Activated naive CD4-positive, alpha-beta T cell treated with anti-CD3 and anti-CD28 coated beads, Interleukin-2, amount 50 U/mL, for 24 hours (primary cell): ENCODE data around the gene EIF4E3.
A peak's percentile ranks its signal among the peaks of the same experiment; 100 is the strongest.

Experiments used
- H3K27ac Mint-ChIP-seq: one replicate; pipeline ENCODE4 v1.8.0; 2021; ENCODE audit warnings: mild to moderate bottlenecking, mixed read lengths
- H3K27me3 Mint-ChIP-seq: one replicate; pipeline ENCODE4 v1.8.0; 2021; ENCODE audit warnings: mixed read lengths
- H3K36me3 Mint-ChIP-seq: one replicate; pipeline ENCODE4 v1.8.0; 2021; ENCODE audit warnings: mixed read lengths
- H3K4me1 Mint-ChIP-seq: one replicate; pipeline ENCODE4 v1.8.0; 2021; ENCODE audit warnings: mixed read lengths
- H3K4me3 Mint-ChIP-seq: one replicate; pipeline ENCODE4 v1.8.0; 2021; ENCODE audit warnings: mild to moderate bottlenecking, mixed read lengths
- H3K9me3 Mint-ChIP-seq: one replicate; pipeline ENCODE4 v1.8.0; 2021; ENCODE audit warnings: mixed read lengths

The EIF4E3 gene

DNA sequence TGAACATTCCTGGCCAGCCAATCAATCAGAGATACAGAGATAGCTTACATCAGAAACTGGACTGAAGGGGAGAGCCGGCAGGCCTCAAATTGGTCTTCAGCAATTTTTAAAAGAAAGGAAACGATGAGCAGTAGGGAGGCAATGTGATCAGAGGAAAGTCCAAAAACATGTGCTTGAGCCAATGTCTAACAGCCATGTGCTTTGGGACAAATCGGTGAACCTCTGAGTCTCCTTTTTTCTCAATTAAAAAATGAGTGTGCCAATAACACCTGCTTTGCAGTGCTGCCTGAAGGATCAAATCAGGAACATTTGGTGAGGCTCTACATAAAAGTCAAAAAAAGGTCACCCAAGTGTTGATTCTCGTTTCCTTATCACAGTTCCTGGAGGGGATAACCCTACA lies 7.4 kb upstream of the EIF4E3 start:
- peaks cover 7% of the 10 kb centered on the region for H3K9me3 Mint-ChIP-seq
- H3K27ac Mint-ChIP-seq = no peak overlapping the region
- no peak overlapping the region for H3K4me3 Mint-ChIP-seq
- H3K27me3 Mint-ChIP-seq = peaks cover 3% of the 10 kb centered on the region
- peaks cover 4% of the 10 kb centered on the region for H3K36me3 Mint-ChIP-seq
- peaks cover 28% of the 10 kb centered on the region for H3K4me1 Mint-ChIP-seq

DNA sequence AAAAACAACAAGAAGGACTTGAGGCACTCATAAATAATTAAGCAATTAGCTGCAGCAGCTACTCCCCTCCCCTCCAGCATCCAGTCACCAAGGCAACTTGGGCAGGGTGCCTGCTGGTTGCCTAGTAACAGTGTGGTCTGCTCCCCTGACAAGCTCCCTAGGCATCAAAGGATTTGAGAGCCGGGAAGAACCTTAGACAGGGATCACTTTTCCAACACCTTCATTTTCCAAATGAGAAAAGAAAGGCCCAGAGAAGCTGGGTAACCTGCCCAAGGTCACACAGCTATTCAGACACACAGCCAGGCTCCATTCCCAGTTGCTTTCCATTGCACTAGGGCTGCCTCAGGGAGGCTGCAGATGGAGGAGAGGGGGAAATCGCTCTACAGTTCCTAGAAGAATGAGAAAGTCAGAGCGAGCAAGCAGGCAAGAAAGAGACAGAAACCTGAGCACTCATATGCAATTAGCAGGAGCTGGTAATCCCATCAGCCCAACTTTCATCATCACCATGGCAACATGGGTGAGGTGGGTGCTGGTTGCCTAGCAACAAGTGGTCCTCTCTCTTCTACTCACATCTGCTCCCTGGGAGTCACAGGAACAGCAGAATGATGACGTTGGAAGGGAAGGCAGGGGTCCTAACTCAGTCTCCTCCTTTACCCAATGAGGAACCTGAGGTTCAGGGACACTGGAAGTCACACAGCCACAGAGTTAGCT lies 3.6 kb upstream of the EIF4E3 start:
- Mint-ChIP-seq H3K9me3 (no peaks in the 10 kb centered on the region), H3K4me3 (no peak overlapping the region), H3K4me1 (peaks cover 51% of the 10 kb centered on the region), H3K27ac (peak overlapping the region; percentile 51), H3K27me3 (no peaks in the 10 kb centered on the region), H3K36me3 (no peaks in the 10 kb centered on the region)

DNA sequence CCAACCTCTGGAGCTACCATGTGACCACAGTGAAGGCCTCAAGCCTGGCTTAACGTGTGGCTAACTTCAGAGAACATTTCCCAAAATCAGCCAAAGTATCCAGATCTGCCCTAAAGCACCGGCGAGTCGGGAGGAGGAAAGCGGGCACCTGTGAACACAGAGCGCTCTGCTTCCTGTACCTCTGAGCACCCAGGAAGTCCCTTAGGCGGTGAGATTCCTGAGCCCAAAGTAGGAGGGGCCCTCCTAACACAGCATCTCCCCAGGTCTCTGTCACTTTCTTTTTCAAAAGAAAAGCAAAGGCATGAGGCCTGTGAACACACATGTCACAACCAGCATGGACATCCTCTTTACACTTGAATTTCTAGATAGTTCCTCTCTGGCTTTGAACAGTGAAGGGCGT lies 944 bp upstream of the EIF4E3 start:
- Mint-ChIP-seq H3K9me3 (no peaks in the 10 kb centered on the region), H3K27me3 (no peaks in the 10 kb centered on the region), H3K36me3 (no peaks in the 10 kb centered on the region), H3K4me1 (peaks cover 77% of the 10 kb centered on the region), H3K27ac (peak overlapping the region; percentile 94), H3K4me3 (peak overlapping the region; percentile 92)

DNA sequence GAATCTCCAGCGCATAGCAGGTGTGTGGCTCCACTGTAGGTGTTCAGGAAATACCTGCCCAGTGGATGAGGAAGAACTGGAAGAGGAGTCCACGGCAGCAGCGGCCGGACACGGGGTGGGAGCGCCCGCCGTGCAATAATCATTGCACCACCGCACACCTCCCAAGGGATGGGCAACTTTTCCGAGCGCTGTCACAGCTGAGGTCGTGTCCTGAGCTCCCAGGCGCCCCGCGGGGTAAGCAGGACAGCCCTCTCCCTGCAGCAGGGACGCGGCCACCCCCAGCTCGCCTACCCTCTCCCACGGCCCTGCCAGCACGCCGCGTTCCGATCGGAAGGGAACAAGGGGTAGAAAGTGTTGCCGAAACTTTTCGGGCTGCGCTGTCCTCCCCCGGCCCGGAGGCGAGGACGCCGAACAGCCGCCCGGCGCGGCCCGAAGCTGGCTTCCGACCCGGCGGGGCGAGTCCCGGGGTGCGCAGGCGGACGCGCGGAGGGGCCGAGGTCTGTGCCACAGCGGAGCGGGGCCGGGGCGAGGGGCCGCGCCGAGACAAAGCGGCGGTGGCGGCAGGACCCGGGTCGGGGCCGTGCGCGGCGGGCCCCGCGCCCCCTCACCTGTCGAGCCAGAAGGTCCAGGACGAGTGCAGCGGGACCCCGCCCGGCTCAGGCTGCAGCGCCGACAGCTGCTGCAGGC lies 475 bp downstream of the EIF4E3 start:
- H3K4me3 Mint-ChIP-seq = peak overlapping the region; percentile 92
- H3K36me3 Mint-ChIP-seq = peaks cover 4% of the 10 kb centered on the region
- peaks cover 73% of the 10 kb centered on the region for H3K4me1 Mint-ChIP-seq
- H3K9me3 Mint-ChIP-seq = no peaks in the 10 kb centered on the region
- no peaks in the 10 kb centered on the region for H3K27me3 Mint-ChIP-seq
- peak overlapping the region; percentile 98 for H3K27ac Mint-ChIP-seq

DNA sequence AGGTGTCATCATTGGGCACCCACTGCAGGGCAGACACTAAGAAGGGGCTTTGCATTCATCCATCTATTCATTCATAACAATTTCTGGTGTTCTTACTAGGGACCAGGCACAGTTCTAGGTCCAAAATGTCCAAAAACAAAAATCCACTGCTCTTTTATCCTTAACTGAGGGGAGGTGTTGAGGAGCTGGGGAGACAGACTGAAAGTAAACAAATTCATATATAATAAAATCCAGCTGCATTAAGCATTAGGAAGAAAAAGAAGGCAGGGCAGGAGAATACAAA lies 1.1 kb downstream of the EIF4E3 start:
- H3K27ac Mint-ChIP-seq = peak overlapping the region; percentile 98
- H3K27me3 Mint-ChIP-seq = no peaks in the 10 kb centered on the region
- peaks cover 73% of the 10 kb centered on the region for H3K4me1 Mint-ChIP-seq
- H3K4me3 Mint-ChIP-seq = peak overlapping the region; percentile 92
- peaks cover 7% of the 10 kb centered on the region for H3K36me3 Mint-ChIP-seq
- H3K9me3 Mint-ChIP-seq = no peaks in the 10 kb centered on the region

DNA sequence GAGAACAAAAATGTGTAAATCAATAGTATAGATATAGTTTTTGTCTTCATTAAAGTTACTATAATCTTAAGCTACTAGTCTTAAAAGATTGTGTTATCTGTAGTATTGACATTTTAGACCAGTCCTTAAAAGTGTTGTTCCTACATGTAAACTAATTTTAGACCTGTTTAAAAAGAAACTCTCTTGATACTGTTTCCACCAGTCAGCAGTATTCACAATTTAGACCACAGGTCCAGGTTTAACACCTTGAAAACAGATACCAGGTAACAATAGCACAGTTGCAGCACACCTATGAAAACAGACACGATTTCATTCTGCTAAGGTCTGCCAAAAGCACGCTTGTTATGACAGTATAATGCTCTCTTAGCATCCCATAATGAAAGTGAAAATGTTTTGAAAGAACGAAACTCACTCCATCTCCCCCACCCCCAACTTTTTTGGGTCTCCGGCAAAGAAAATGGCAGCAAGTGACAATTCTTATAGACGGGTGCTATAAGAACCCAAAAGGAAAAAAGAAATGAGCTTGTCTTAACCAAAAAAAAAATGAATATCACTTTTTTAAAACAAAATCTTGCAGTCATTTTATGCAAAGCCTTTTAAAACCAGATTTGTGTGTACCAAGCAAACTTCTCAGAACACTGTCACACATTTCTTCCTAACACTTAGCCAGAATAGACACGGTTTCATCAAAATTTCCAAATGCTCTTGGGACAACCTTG lies 1.6 kb downstream of the EIF4E3 start:
- peak overlapping the region; percentile 98 for H3K27ac Mint-ChIP-seq
- H3K9me3 Mint-ChIP-seq = no peaks in the 10 kb centered on the region
- peaks cover 7% of the 10 kb centered on the region for H3K36me3 Mint-ChIP-seq
- peaks cover 73% of the 10 kb centered on the region for H3K4me1 Mint-ChIP-seq
- H3K27me3 Mint-ChIP-seq = no peaks in the 10 kb centered on the region
- peak overlapping the region; percentile 92 for H3K4me3 Mint-ChIP-seq

DNA sequence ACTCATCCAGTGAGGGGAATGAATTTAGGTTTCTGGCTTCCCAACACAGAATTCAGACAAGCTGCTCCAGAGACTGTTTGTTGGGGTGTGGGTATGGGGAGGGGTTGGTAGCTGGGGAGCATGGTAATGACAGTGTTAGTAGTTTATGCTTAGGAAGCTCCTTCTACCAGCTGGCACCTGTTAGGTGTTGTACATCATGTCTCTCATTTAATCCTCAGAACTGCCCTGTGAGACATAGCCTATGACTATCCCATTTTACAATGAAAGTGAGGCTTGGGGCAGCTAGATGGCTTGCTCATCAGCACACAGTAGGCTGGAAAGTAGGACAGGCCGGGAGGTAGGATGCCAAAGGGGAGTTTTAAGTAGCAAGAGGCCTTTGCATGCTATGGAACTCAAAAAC lies 2.5 kb downstream of the EIF4E3 start:
- peaks cover 7% of the 10 kb centered on the region for H3K36me3 Mint-ChIP-seq
- H3K4me1 Mint-ChIP-seq = peaks cover 78% of the 10 kb centered on the region
- H3K27me3 Mint-ChIP-seq = no peaks in the 10 kb centered on the region
- H3K9me3 Mint-ChIP-seq = no peaks in the 10 kb centered on the region
- H3K4me3 Mint-ChIP-seq = peak overlapping the region; percentile 92
- peak overlapping the region; percentile 98 for H3K27ac Mint-ChIP-seq

DNA sequence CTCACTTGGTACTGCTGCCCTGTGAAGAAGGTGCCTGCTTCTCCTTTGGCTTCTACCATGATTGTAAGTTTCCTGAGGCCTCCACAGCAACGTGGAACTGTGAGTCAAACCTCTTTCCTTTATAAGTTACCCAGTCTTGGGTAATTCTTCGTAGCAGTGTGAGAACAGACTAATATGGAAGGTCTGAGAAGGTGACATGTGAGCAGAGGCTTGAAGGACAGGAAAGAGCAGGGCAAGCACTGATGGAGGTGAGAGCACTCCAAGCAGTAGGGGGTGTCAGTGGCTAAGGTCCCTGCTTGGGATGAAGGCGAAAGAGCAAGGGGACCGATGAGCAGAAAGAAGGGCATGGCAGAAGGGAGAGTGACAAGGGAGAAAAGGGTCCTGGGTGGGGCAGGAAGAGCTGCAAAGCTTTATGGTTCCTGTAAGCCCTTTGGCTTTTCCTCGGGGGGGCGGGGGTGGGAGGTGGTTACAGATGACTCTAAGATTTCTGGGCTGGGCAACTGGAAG lies 3.5 kb downstream of the EIF4E3 start:
- Mint-ChIP-seq H3K4me1 (peaks cover 83% of the 10 kb centered on the region), H3K27me3 (no peaks in the 10 kb centered on the region)

DNA sequence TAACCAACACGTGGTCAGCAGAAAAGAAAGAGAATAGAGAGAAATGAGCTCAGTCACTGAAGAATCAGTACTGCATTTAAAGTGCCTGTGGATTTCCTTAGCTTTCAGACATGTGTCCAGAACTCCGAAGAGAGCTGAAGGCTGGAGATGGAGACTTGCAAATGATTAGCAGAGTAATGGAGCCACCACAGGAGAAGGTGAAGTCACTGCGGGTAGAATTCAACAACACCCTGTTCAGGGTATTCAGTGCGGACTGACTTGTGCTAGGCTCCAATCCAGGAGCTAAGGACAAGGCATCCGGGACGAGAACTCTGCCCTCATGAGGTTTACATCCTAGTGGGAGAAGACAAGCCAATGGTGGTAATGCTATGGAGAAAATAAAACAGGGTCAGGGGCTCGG lies 4.2 kb downstream of the EIF4E3 start:
- Mint-ChIP-seq H3K9me3 (no peaks in the 10 kb centered on the region), H3K4me1 (peaks cover 82% of the 10 kb centered on the region), H3K4me3 (peak overlapping the region; percentile 61), H3K36me3 (peaks cover 7% of the 10 kb centered on the region), H3K27ac (peak overlapping the region; percentile 95), H3K27me3 (no peaks in the 10 kb centered on the region)

More for the DNA sequence above, 3.5 kb downstream of the EIF4E3 start:
- H3K9me3 Mint-ChIP-seq = no peaks in the 10 kb centered on the region
- H3K36me3 Mint-ChIP-seq = peaks cover 7% of the 10 kb centered on the region
- peak overlapping the region; percentile 61 for H3K4me3 Mint-ChIP-seq
- peak overlapping the region; percentile 98 for H3K27ac Mint-ChIP-seq

DNA sequence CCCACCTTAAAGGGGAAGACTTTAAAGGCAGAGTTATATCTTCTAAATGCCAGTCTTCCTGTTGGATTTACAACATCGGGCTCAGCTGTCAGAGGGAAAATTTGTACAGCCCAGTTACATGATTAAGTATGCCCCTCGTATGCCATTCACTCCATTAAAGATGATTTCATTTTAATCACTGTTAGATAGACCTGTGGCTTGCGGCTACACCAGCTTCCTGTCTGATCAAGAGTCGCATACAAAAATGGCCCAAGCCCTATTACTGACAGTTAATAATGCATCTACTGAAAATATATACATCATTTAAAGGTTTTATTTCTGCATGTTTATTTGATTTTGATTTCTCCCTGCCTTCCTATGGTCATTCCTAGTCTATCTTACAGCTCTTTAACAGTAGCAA lies 7.1 kb downstream of the EIF4E3 start:
- Mint-ChIP-seq H3K27ac (peak overlapping the region; percentile 8), H3K27me3 (no peaks in the 10 kb centered on the region), H3K9me3 (no peaks in the 10 kb centered on the region), H3K4me1 (peaks cover 92% of the 10 kb centered on the region), H3K4me3 (no peak overlapping the region), H3K36me3 (peaks cover 7% of the 10 kb centered on the region)

DNA sequence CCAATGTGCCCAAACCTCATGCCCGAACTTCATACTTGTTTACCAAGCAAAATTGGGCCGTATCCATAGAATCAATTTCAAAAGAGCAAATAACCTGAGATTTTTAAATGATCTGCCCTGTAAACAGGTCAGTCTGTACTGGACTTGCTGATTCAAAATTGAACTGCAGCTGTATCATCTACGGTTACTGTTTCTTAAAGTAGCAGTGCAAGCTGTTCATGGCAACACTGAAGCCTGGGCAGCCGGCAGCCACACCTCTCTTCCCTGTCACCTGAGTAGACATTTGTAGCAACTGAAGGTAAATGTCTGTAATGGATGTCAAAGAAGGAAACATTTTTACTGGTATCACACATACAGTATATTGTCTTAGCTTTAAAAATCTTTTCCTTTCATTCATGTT lies 10.6 kb downstream of the EIF4E3 start:
- Mint-ChIP-seq H3K27me3 (no peaks in the 10 kb centered on the region), H3K4me3 (no peak overlapping the region), H3K36me3 (peaks cover 2% of the 10 kb centered on the region), H3K27ac (peak overlapping the region; percentile 25), H3K9me3 (no peaks in the 10 kb centered on the region), H3K4me1 (peaks cover 95% of the 10 kb centered on the region)

DNA sequence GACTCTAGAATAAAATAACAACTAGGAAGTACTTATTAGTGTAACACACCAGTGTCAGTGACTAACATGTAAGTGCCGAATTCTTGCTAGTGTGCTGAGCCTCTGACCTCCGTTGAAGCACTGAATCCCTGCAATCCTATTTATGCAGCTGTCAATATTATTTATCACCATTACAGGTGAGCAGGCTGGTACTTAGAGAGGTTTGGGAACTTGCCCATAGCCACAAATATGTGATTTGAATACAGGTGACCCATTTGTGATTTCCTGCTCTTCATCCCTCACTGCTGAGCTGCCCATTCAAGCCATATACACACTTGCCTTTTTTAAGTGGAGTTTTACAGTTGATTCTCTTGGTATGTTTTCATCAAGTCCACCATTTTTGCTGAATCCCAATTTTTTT lies 12.2 kb downstream of the EIF4E3 start:
- no peaks in the 10 kb centered on the region for H3K36me3 Mint-ChIP-seq
- H3K9me3 Mint-ChIP-seq = no peaks in the 10 kb centered on the region
- H3K27me3 Mint-ChIP-seq = no peaks in the 10 kb centered on the region
- peaks cover 88% of the 10 kb centered on the region for H3K4me1 Mint-ChIP-seq
- H3K27ac Mint-ChIP-seq = no peak overlapping the region
- H3K4me3 Mint-ChIP-seq = no peak overlapping the region

DNA sequence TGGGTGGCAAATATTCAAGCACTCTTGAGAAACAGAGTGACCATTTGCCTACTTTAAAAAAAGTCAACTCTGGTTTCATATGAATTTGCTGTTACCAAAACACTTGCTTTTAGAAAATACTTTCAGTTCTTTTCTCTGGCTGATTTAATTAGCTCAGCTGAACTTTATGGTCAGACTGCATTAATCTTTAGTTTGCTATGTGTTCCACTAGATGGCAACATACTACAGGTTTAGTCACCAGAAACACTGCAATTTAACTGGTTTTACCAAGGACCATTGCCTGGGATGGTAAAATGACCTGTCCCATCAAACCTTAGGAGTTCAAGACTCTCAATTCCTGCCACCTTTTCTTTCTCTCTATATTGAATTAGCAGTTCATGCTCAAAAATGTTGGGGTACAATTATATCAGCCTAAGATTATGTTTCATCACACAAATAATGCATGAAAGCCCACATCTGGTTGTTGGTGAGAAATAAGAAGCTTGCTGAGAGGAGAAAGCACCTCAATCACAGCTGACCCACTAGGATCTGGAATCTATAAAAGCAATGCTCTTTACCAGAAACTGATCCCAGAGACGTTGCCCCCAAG lies 14.2 kb downstream of the EIF4E3 start:
- Mint-ChIP-seq H3K4me3 (no peak overlapping the region), H3K27ac (peak overlapping the region; percentile 5), H3K4me1 (peaks cover 78% of the 10 kb centered on the region), H3K36me3 (peaks cover 2% of the 10 kb centered on the region), H3K9me3 (no peaks in the 10 kb centered on the region), H3K27me3 (no peaks in the 10 kb centered on the region)

DNA sequence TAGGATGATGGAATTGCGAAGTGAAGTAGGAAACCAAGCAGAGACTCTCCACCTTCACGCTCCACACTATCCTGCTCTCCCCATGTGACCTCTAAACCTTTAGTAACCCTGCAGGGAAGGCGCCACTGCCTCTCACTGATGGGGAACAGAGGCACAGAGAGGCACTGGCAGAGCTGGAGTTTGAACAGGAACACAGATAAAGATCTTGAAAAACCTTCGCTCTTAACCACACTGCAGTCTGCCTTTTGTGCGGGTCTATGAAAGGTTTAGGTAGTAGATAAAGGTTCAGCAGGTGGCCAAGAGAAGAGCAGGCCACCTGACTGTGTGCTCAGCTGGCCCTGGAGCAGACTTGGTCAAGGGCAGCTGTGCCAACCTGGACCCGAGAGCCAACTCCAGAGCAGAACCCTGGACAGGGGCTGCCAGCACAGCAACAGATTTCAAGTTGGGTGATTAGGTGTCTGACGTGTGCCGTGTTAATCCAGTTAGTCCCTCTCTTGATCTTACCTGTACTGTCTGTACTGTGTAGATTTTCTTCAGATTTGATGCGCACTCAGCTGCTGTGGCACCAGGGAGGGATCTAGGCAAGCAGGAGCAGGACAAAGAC lies 15.2 kb downstream of the EIF4E3 start:
- Mint-ChIP-seq H3K27me3 (no peaks in the 10 kb centered on the region), H3K4me1 (peaks cover 80% of the 10 kb centered on the region), H3K36me3 (peaks cover 4% of the 10 kb centered on the region), H3K9me3 (no peaks in the 10 kb centered on the region), H3K4me3 (no peak overlapping the region), H3K27ac (peak overlapping the region; percentile 86)

DNA sequence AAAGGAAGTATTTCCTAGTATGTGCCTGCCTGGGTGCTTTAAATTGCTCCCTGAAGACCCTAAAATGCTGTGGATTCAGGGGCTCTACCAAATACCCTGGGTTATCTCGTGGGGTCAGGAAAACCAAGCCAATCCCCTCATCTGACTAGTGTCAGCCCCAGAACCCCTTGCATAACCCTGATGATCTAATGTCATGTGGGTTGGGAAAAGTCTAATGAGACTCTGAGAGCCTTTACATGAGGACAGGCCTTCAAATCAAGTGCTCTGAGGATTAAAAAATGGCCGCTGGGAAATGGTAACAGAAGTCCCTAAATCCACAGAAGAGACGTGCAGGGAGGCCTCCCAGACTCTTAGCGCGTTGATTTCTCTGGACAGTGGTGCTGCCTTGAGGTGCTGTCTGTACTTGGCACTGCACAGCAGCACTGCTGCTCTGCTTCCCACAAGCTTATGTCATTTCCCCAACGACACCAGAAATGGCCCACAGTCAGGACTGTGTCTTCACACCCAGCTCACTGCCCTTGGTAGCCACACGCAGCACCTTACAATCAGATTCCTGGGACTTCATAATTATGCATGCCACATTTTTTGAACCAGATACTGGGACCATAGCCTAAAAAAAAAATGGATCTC lies 16.6 kb downstream of the EIF4E3 start:
- H3K27me3 Mint-ChIP-seq = no peaks in the 10 kb centered on the region

More for the DNA sequence above, 16.6 kb downstream of the EIF4E3 start:
- Mint-ChIP-seq H3K4me1 (peaks cover 77% of the 10 kb centered on the region), H3K9me3 (no peaks in the 10 kb centered on the region), H3K36me3 (peaks cover 4% of the 10 kb centered on the region), H3K27ac (no peak overlapping the region), H3K4me3 (no peak overlapping the region)
